ENCODE measurements around the gene SELPLG. TPM values are rescaled to one million over a fixed set of nuclear protein-coding genes. Genes with fewer than 3 reads are reported as not detected.
"Not testable (repeated sequence)": the region's sequence is repeated elsewhere in the genome, so short reads cannot be mapped to it uniquely, and the experiment has no call there.

The SELPLG gene
- total and polyA plus RNA-seq, 4 donors: 9.1 to 18.2 (median 10.9) TPM

GRCh38 chr12:108592033-108592909, 41.4 kb downstream of the SELPLG start:
- WGBS (ENCODE audit: insufficient coverage): 89% methylated on average over 13 of the region's 25 CpGs
- no peaks in the 10 kb centered on the region for H3K27me3 ChIP-seq (ENCODE audit: control insufficient read depth, insufficient read depth, low read length)
- H3K9me3 ChIP-seq (ENCODE audit: control insufficient read depth, insufficient read depth, low read length): no peaks in the 10 kb centered on the region

GRCh38 chr12:108591267-108591980, 42.3 kb downstream of the SELPLG start:
- peaks cover 23% of the 10 kb centered on the region for H3K4me1 ChIP-seq (ENCODE audit: control insufficient read depth, insufficient read depth, low read length)
- WGBS (ENCODE audit: insufficient coverage): 71% methylated on average over 16 of the region's 22 CpGs
- no peaks in the 10 kb centered on the region for H3K9me3 ChIP-seq (ENCODE audit: control insufficient read depth, insufficient read depth, low read length)

More at GRCh38 chr12:108592033-108592909, 41.4 kb downstream of the SELPLG start:
- Histone ChIP-seq H3K4me3 (ENCODE audit: low read depth, low read length) (no peak overlapping the region), H3K4me1 (ENCODE audit: control insufficient read depth, insufficient read depth, low read length) (peaks cover 23% of the 10 kb centered on the region), H3K27ac (ENCODE audit: low read depth, low read length) (no peak overlapping the region), H3K36me3 (ENCODE audit: control insufficient read depth, insufficient read depth, low read length) (no peaks in the 10 kb centered on the region)
- no peak for DNase-seq (ENCODE audit: low read depth in 4 of 6, low spot score in 6 of 6)

GRCh38 chr12:108590463-108590862, 43.2 kb downstream of the SELPLG start:
- H3K4me3 ChIP-seq (ENCODE audit: low read depth, low read length); H3K27me3 ChIP-seq (ENCODE audit: control insufficient read depth, insufficient read depth, low read length); H3K9me3 ChIP-seq (ENCODE audit: control insufficient read depth, insufficient read depth, low read length); H3K27ac ChIP-seq (ENCODE audit: low read depth, low read length); DNase-seq (ENCODE audit: low read depth in 4 of 6, low spot score in 6 of 6); H3K36me3 ChIP-seq (ENCODE audit: control insufficient read depth, insufficient read depth, low read length): not testable (repeated sequence)
- H3K4me1 ChIP-seq (ENCODE audit: control insufficient read depth, insufficient read depth, low read length): peaks cover 23% of the 10 kb centered on the region
- WGBS (ENCODE audit: insufficient coverage): 94% methylated on average over 8 of the region's 9 CpGs

More at GRCh38 chr12:108591267-108591980, 42.3 kb downstream of the SELPLG start:
- Histone ChIP-seq H3K27me3 (ENCODE audit: control insufficient read depth, insufficient read depth, low read length) (no peaks in the 10 kb centered on the region), H3K36me3 (ENCODE audit: control insufficient read depth, insufficient read depth, low read length) (no peaks in the 10 kb centered on the region), H3K27ac (ENCODE audit: low read depth, low read length) (no peak overlapping the region), H3K4me3 (ENCODE audit: low read depth, low read length) (no peak overlapping the region)
- DNase-seq (ENCODE audit: low read depth in 4 of 6, low spot score in 6 of 6): no peak

- H3K4me1 ChIP-seq (ENCODE audit: control insufficient read depth, insufficient read depth, low read length): peaks cover 23% of the 10 kb centered on the region
- H3K4me3 ChIP-seq (ENCODE audit: low read depth, low read length): no peak overlapping the region
- no peaks in the 10 kb centered on the region for H3K36me3 ChIP-seq (ENCODE audit: control insufficient read depth, insufficient read depth, low read length)
- no peak for DNase-seq (ENCODE audit: low read depth in 4 of 6, low spot score in 6 of 6)
- H3K27me3 ChIP-seq (ENCODE audit: control insufficient read depth, insufficient read depth, low read length): no peaks in the 10 kb centered on the region
- 61% methylated on average over 5 of the region's 7 CpGs for WGBS (ENCODE audit: insufficient coverage)
- H3K27ac ChIP-seq (ENCODE audit: low read depth, low read length): no peak overlapping the region
- no peaks in the 10 kb centered on the region for H3K9me3 ChIP-seq (ENCODE audit: control insufficient read depth, insufficient read depth, low read length)
Observed at GRCh38 chr12:108589840-108590229, 43.9 kb downstream of the SELPLG start.

- H3K4me3 ChIP-seq (ENCODE audit: low read depth, low read length): no peak overlapping the region
- peaks cover 23% of the 10 kb centered on the region for H3K4me1 ChIP-seq (ENCODE audit: control insufficient read depth, insufficient read depth, low read length)
- 25% methylated on average over 11 of the region's 15 CpGs for WGBS (ENCODE audit: insufficient coverage)
- H3K27ac ChIP-seq (ENCODE audit: low read depth, low read length): no peak overlapping the region
- H3K9me3 ChIP-seq (ENCODE audit: control insufficient read depth, insufficient read depth, low read length): no peaks in the 10 kb centered on the region
- DNase-seq (ENCODE audit: low read depth in 4 of 6, low spot score in 6 of 6): peak in 2 of 6 donors; percentile 37
- H3K27me3 ChIP-seq (ENCODE audit: control insufficient read depth, insufficient read depth, low read length): no peaks in the 10 kb centered on the region
- H3K36me3 ChIP-seq (ENCODE audit: control insufficient read depth, insufficient read depth, low read length): no peaks in the 10 kb centered on the region
Observed at GRCh38 chr12:108589028-108589839, 44.5 kb downstream of the SELPLG start.

GRCh38 chr12:108587826-108588225, 45.9 kb downstream of the SELPLG start:
- no peak overlapping the region for H3K4me3 ChIP-seq (ENCODE audit: low read depth, low read length)
- no peaks in the 10 kb centered on the region for H3K27me3 ChIP-seq (ENCODE audit: control insufficient read depth, insufficient read depth, low read length)
- no peaks in the 10 kb centered on the region for H3K36me3 ChIP-seq (ENCODE audit: control insufficient read depth, insufficient read depth, low read length)
- peak in 2 of 6 donors; percentile 22 to 60 for DNase-seq (ENCODE audit: low read depth in 4 of 6, low spot score in 6 of 6)
- no peaks in the 10 kb centered on the region for H3K9me3 ChIP-seq (ENCODE audit: control insufficient read depth, insufficient read depth, low read length)
- H3K4me1 ChIP-seq (ENCODE audit: control insufficient read depth, insufficient read depth, low read length): peaks cover 19% of the 10 kb centered on the region
- WGBS (ENCODE audit: insufficient coverage): 58% methylated on average over 3 of the region's 4 CpGs
- H3K27ac ChIP-seq (ENCODE audit: low read depth, low read length): no peak overlapping the region

GRCh38 chr12:108586306-108586705, 47.4 kb downstream of the SELPLG start:
- Histone ChIP-seq H3K27me3 (ENCODE audit: control insufficient read depth, insufficient read depth, low read length) (no peaks in the 10 kb centered on the region), H3K4me1 (ENCODE audit: control insufficient read depth, insufficient read depth, low read length) (peaks cover 19% of the 10 kb centered on the region), H3K36me3 (ENCODE audit: control insufficient read depth, insufficient read depth, low read length) (no peaks in the 10 kb centered on the region), H3K27ac (ENCODE audit: low read depth, low read length) (no peak overlapping the region), H3K4me3 (ENCODE audit: low read depth, low read length) (no peak overlapping the region), H3K9me3 (ENCODE audit: control insufficient read depth, insufficient read depth, low read length) (no peaks in the 10 kb centered on the region)
- DNase-seq (ENCODE audit: low read depth in 4 of 6, low spot score in 6 of 6): no peak
- WGBS (ENCODE audit: insufficient coverage): 90% methylated on average over 9 of the region's 11 CpGs

GRCh38 chr12:108585864-108586263, 47.8 kb downstream of the SELPLG start:
- no peak overlapping the region for H3K27ac ChIP-seq (ENCODE audit: low read depth, low read length)
- no peak for DNase-seq (ENCODE audit: low read depth in 4 of 6, low spot score in 6 of 6)
- H3K4me1 ChIP-seq (ENCODE audit: control insufficient read depth, insufficient read depth, low read length): peaks cover 19% of the 10 kb centered on the region
- 100% methylated on average over 1 of the region's 4 CpGs for WGBS (ENCODE audit: insufficient coverage)
- H3K4me3 ChIP-seq (ENCODE audit: low read depth, low read length): no peak overlapping the region
- H3K36me3 ChIP-seq (ENCODE audit: control insufficient read depth, insufficient read depth, low read length): no peaks in the 10 kb centered on the region
- H3K9me3 ChIP-seq (ENCODE audit: control insufficient read depth, insufficient read depth, low read length): no peaks in the 10 kb centered on the region
- H3K27me3 ChIP-seq (ENCODE audit: control insufficient read depth, insufficient read depth, low read length): no peaks in the 10 kb centered on the region

- WGBS (ENCODE audit: insufficient coverage): 75% methylated on average over 1 of the region's 3 CpGs
- H3K9me3 ChIP-seq (ENCODE audit: control insufficient read depth, insufficient read depth, low read length): no peaks in the 10 kb centered on the region
- H3K27me3 ChIP-seq (ENCODE audit: control insufficient read depth, insufficient read depth, low read length): no peaks in the 10 kb centered on the region
- no peak for DNase-seq (ENCODE audit: low read depth in 4 of 6, low spot score in 6 of 6)
- H3K36me3 ChIP-seq (ENCODE audit: control insufficient read depth, insufficient read depth, low read length): no peaks in the 10 kb centered on the region
- H3K4me3 ChIP-seq (ENCODE audit: low read depth, low read length): no peak overlapping the region
- H3K27ac ChIP-seq (ENCODE audit: low read depth, low read length): no peak overlapping the region
- peaks cover 15% of the 10 kb centered on the region for H3K4me1 ChIP-seq (ENCODE audit: control insufficient read depth, insufficient read depth, low read length)
Observed at GRCh38 chr12:108584456-108585065, 49.1 kb downstream of the SELPLG start.
